Activated naive CD4-positive, alpha-beta T cell (primary cell): ENCODE measurements around the gene PLEK2.
"Not testable (repeated sequence)": the region's sequence is repeated elsewhere in the genome, so short reads cannot be mapped to it uniquely, and the experiment has no call there.

Source experiments
- DNase-seq, 4 experiments: peaks; one replicate each; lab custom pipeline; 2025; lab: John Stamatoyannopoulos, UW

Gene PLEK2

DNA sequence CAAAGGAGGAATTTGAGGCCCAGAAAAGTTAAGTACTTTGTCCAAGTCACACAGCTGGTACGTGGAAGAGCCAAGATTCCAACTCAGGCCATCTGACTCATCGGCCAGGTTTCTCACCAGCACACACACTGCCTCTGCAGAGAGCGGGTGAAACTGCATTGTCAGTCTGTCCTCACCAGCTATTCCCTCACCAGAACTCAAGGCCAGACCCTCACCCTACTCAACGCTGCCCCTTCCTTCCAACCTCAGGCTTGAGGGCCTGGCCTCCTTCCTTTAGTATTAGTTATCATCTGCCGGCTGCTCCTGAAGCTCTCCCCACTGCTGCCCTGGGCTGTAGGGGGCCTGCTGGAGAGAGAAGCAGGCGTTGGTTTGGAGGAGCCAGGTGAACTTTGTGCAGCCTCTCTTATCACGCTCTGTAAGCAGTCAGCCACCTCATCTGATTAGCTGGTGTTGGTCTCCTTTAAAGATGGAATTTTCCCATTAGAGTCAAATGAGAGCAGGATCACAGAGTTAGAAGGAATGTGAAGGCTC is 16.6 kb upstream of the PLEK2 start:
- DNase-seq: no peak

DNA sequence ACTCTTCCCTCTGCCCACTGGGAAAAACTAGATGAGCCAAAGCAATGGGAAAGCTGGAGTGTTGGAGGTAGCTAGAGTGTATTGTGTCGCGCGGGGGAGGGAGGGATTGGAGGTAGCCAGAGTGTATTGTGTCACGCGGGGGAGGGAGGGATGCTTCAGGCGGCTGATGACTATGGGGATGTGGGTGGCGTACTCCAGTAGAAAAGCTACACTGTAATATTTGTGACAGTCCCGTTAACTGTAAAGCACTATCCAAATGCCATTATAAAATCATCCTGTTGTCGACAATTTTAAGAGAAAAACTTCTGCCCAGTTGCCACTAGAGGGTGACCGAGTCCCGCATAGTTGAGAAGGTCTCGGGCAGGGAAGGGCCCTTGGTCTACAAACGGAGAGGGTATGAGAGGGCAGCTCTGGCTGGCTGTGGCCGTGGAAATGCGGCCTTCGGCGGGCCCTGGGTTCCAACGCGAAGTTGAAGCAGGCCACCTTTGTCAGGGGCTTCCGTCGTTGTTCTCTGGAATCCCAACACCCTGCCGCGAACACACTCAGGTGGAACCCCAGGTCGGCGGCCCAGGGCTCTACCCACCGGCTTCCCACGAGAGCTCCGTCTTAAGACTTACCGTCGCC is 15.1 kb upstream of the PLEK2 start:
- peak; percentile 24 to 67 (median 32) for DNase-seq

GRCh38 chr14:67426161-67426560 is 14.2 kb upstream of the PLEK2 start:
- DNase-seq: no peak

DNA sequence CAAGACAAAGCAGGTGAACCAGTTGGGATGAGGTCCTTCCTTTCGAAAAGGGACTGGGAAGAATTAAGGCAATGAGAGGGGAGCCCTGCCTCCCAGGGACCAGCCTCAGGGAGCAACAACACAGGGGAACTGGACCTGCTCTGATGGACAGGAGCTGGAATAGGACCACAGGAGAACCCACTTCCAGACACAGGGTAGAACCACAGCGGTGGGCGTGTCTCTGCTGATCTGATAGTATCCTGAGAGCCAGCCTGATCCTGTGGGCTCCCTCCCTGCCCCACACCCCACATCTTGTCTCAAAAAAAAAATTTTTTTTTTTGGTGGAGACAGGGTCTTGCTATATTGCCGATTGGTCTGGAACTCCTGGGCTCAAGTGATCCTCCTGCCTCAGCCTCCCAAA is 13.6 kb upstream of the PLEK2 start:
- DNase-seq: no peak

- DNase-seq: no peak
Observed at GRCh38 chr14:67424539-67424938, 12.6 kb upstream of the PLEK2 start.

DNA sequence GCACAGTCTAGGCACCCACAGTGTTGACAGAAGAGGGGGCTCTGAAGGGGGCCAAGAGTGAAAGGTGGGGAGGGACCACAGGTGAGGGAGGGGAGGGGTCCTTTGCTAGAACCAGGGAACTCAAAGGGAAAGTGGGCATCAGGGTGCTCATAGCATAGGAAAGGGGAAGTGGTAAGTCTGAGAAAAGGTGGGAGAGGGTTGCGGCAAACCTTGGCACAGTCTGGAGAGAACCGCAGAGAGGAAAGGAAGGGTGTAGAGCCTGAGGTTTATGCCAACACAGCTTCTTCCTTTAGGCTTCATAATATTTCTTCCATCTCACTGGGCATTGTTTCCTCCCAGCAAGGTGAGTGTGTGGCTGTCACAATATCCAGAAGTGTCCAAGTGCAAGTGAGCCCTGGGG is 11.5 kb upstream of the PLEK2 start:
- DNase-seq: no peak

- no peak for DNase-seq
Observed at GRCh38 chr14:67421356-67422224, 9.6 kb upstream of the PLEK2 start.

DNA sequence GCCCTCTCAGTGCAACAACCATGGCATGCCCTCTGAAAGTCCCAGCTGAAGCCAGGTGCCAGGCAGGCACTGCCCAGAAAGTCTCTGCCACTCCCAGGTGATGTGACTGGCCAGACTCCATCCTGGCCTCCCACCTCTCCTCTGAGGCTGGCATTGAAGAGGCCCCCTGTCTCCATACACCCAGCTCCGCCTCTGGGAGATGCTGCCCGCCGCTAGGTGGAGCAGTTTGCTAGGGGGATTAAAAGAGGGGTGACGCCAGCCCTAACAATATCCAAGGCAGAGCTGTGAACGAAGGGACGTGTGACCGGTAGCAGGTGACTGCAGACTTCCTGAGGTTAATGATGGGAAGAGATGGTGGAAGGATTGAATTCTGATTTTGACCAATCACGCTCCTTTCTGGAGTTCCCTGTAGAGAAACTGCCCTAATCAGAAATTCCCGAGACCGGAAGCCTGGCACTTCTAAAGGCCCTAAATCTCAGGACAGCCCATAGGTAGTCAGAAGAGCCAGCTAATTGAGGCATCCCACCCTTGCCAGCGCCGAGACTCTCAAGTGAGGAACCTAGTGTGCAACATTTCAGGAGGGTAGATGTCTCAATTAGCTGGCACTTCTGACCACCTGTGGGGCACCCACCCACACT is 8.3 kb upstream of the PLEK2 start:
- no peak for DNase-seq

DNA sequence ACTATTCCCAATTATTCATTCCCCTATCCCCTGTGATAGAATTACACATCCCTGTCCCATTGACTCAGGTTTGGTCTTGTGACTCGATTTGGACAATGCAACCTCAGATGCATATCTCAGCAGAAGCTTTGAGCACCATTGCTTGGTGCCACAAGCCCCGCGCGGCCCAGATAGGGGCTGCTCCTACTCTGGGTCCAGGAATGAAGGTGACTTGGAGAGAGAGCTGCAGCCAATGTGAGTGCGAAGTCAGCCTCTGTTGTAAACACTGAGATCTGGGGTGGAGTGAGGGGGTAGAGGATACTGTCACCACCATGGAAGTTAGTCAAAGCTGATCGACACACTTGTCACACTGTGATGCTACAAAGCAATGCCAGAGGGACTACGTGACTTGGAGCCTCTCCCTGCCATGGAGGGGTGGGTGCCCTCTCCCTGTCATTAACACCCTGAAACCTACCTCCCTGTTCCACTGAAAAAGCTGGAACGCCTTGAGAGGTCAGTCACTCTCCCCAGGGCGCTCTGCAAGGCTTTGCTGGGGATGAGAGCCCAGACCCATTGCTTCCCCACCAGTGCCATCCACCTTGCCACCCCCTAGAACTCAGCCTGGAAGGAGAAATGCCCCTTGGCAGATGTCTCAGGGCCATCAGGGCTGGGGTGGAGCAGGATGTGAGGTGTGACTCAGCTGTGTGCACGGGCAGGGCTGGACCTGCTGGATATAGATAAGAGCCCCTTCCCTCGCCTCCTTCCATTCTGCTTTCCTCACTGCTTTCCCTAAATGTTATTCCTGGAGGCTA is 6.6 kb upstream of the PLEK2 start:
- no peak for DNase-seq

DNA sequence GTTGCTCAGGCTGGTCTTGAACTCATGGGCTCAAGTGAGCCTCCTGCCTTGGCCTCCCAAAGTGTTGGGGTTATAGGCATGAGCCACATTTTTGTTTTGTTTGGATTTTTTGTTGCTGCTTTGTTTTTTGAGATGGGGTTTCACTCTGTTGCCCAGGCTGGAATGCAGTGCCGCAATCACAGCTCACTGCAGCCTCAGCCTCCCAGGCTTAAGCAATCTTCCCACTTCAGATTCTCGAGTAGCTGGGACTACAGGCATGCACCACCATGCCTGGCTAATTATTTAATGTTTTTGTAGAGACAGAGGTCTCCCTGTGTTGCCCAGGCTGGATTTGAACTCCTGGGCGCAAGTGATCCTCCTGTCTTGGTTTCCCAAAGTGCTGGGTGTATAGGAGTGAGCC is 5.7 kb upstream of the PLEK2 start:
- no peak for DNase-seq

DNA sequence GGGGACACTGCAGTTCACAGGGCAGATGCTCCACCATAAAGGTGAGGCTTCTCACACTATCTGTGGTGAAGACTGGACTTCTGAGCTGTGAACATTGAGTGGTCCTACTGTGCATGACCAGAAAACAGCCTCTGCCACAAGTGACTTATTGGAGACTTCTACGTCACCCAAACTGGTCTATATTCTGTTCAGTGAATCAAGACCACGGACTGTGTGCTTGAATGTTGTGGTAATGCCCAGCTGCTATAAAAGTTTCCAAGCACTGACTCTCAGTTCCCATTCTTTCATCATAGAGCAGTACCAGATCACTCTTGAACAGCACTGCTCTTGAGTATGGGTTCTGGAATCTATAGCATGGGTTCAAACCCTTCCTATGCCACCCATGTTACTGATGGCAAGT is 4.8 kb upstream of the PLEK2 start:
- no peak for DNase-seq

GRCh38 chr14:67416085-67416484 is 4.1 kb upstream of the PLEK2 start:
- no peak for DNase-seq

- not testable (repeated sequence) for DNase-seq
Observed at GRCh38 chr14:67415610-67416009, 3.6 kb upstream of the PLEK2 start.

- DNase-seq: no peak
Observed at GRCh38 chr14:67413806-67414769, 2.1 kb upstream of the PLEK2 start.

DNA sequence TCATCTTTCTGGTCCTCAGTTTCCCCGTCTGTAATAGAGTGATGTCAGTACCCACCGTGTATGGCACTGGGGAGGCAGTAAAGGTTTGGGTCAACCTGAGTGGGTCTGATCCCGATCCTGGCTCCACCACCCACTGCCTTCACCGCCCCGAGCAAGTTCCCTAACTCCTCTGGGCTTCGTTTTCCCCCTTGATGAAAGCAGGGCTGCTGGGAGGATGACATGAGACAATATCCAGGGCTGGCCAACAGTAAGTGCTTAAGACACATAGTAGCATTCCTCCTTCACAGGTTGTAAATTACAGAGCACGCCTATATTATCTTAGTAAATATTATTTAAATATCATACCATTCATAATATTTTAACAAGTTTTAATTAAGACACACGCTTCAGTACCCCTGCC is 595 bp downstream of the PLEK2 start:
- DNase-seq: no peak

- DNase-seq: no peak
Observed at GRCh38 chr14:67410313-67410712, 1.7 kb downstream of the PLEK2 start.

GRCh38 chr14:67409461-67409860 is 2.5 kb downstream of the PLEK2 start:
- DNase-seq: no peak

DNA sequence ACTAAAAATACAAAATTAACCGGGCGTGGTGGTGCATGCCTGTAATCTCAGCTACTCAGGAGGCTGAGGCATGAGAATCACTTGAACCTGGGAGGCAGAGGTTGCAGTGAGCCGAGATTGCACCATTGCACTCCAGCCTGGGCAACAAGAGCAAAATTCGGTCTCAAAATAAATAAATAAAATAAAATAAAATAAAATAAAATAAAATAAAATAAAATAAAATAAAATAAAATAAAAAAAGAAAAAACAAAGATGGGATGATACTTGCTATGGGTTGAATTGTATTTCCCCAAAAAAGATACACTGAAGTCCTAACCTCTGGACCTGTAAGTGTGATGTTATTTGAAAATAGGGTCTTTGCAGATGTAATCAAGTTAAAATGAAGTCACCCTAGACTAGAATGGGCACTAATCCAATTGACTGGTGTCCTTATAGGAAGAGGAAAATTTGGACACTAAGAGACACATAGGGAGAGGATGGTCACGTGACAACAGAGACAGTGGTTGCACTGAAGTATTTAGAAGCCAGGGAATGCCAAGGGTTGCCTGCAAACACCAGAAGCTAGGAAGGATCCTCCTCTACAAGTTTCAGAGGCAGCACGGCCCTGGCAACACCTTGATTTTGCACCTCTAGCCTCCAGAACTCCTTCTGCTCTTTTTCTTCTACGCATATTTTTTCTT is 3.7 kb downstream of the PLEK2 start:
- DNase-seq: not testable (repeated sequence)

DNA sequence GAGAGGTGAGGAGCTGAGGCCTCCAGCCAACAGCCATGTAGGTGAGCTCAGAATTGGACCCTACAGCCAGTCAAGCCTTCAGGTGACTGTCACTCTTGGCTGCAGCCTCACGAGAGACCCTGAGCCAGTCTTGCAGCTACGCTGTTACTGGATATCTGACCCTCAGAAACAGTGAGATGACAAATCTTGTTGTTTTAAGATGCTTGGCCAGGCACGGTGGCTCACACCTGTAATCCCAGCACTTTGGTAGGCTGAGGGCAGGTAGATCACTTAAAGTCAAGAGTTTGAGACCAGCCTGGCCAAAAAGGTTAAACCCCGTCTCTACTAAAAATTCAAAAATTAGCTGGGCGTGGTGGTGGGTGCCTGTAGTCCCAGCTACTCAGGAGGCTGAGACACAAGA is 6.2 kb downstream of the PLEK2 start:
- DNase-seq: no peak

DNA sequence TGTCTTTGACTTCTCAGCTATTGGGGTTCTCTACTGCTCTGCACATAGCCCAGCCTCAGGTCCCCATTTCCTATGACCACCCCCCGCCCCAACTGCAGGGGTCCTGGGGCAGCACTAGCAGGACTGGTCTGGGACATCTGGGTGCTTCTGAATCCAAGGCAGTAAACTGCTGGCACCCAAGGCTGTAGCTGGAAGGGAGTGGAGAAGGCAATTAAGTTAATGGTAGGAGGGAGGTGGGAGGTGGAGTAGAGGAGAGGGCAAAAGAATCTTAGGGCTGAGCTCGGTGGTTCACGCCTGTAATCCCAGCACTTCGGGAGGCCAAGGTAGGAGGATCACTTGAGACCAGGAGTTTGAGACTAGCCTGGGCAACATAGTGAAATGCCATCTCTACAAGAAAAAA is 11.5 kb downstream of the PLEK2 start:
- DNase-seq: no peak
